ENCODE results near the gene ZNF705A. TPM values are rescaled to one million over a fixed set of nuclear protein-coding genes. Genes with fewer than 3 reads are reported as not detected.

Gene ZNF705A
- total RNA-seq, 1 experiment from 2014 or later = not detected

DNA sequence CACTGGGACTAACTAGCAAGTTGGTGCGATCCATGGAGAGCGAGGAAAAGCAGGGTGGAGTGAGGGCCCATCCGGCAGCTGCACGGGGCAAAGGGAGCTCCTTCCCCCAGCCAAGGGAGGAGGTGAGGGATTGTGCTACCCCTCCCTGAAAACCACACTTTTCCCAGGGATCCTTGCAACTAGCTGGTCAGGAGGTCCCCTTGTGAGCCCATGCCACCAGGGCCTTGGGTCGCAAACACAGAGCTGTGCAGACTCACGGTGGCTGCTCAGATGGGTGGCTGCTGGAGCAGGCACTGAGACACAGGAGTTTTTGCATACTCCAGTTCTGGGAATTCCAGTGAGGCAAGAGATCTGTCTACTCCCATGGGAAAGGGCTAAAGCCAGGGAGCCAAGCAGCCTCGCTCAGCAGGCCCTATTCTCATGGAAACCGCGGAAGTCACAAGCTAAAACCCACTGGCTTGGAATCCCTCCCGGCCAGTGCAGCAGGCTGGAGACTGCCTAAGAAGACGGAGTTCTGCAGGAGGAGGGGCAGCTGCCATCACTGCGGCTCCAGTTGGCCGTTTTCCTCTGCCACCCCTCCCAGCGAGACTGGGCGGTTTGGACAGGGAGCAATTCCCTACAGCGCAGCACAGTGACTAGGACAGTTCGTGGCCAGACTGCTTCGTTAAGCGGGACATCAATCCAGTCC, 10.9 kb upstream of the ZNF705A start:
- Histone ChIP-seq H4K20me1 (ENCODE audit: insufficient read depth) (no peaks in the 10 kb centered on the region), H3K9me2 (ENCODE audit: insufficient read depth) (no peaks in the 10 kb centered on the region), H3K4me2 (ENCODE audit: low read length) (no peak overlapping the region), H3K9me3 (ENCODE audit: control insufficient read depth in 1 of 2, insufficient read depth in 1 of 2, low read depth in 1 of 2, low read length in 2 of 2) (peaks cover 0 to 5% of the 10 kb centered on the region in 2 experiments; a peak in 1 of 4 replicates), H3K9ac (ENCODE audit: low read length) (no peak overlapping the region), H3K27ac (ENCODE audit: low read depth, low read length) (no peak overlapping the region), H2AFZ (ENCODE audit: low read depth, low read length, poor library complexity, severe bottlenecking) (no peak overlapping the region), H3K36me3 (ENCODE audit: control insufficient read depth in 1 of 2, insufficient read depth in 2 of 2, low read length in 2 of 2) (no peaks in the 10 kb centered on the region), H3K27me3 (ENCODE audit: insufficient read depth, low read length) (no peaks in the 10 kb centered on the region; the same call in 1 of the 2 replicates), H3K4me1 (ENCODE audit: control insufficient read depth in 1 of 2, insufficient read depth in 2 of 2, low read length in 2 of 2) (no peaks in the 10 kb centered on the region), H3K4me3 (replicated peaks in 1 of 2; ENCODE audit: low read depth in 1 of 2, low read length in 2 of 2) (no peak overlapping the region), H3K79me2 (ENCODE audit: insufficient read depth, low read length) (no peaks in the 10 kb centered on the region)
- RAD21 ChIA-PET (ENCODE audit: low non-redundant PET in 1 of 2, low total read pairs in 2 of 2, uncharacterized antibody in 2 of 2, unreplicated experiment in 2 of 2) = no interaction called here
- TF ChIP-seq JUND (IDR thresholded peaks at IDR 0.05) (no peak), EGR1 (IDR thresholded peaks at IDR 0.05; ENCODE audit: low read depth) (no peak), EZH2 (IDR thresholded peaks at IDR 0.05) (no peak), ELF1 (IDR thresholded peaks at IDR 0.05; ENCODE audit: borderline replicate concordance, low read depth) (no peak), MAX (IDR thresholded peaks at IDR 0.05) (no peak), SRF (IDR thresholded peaks at IDR 0.05; ENCODE audit: low read depth) (no peak), SIN3A (IDR thresholded peaks at IDR 0.05; ENCODE audit: low read depth) (no peak), ZNF274 (IDR thresholded peaks at IDR 0.05; ENCODE audit: low read depth, low read length) (no peak)
- DNase-seq (ENCODE audit: low read depth, low spot score) (no peak), ATAC-seq (no peak)
- intact Hi-C loops (cut with micrococcal nuclease) = no loop called here
- BruUV-seq (replicated peaks) = no TSS peak
- POLR2A ChIA-PET = no interaction called here
- CTCF ChIA-PET = no interaction called here

- Histone ChIP-seq H2AFZ (ENCODE audit: low read depth, low read length, poor library complexity, severe bottlenecking) (no peak overlapping the region), H3K4me1 (ENCODE audit: control insufficient read depth in 1 of 2, insufficient read depth in 2 of 2, low read length in 2 of 2) (no peaks in the 10 kb centered on the region), H4K20me1 (ENCODE audit: insufficient read depth) (no peaks in the 10 kb centered on the region), H3K4me2 (ENCODE audit: low read length) (no peak overlapping the region), H3K9me2 (ENCODE audit: insufficient read depth) (no peaks in the 10 kb centered on the region), H3K9ac (ENCODE audit: low read length) (no peak overlapping the region), H3K79me2 (ENCODE audit: insufficient read depth, low read length) (no peaks in the 10 kb centered on the region), H3K27me3 (ENCODE audit: insufficient read depth, low read length) (no peaks in the 10 kb centered on the region; the same call in 1 of the 2 replicates), H3K27ac (ENCODE audit: low read depth, low read length) (no peak overlapping the region), H3K4me3 (replicated peaks in 1 of 2; ENCODE audit: low read depth in 1 of 2, low read length in 2 of 2) (no peak overlapping the region), H3K36me3 (ENCODE audit: control insufficient read depth in 1 of 2, insufficient read depth in 2 of 2, low read length in 2 of 2) (no peaks in the 10 kb centered on the region), H3K9me3 (ENCODE audit: control insufficient read depth in 1 of 2, insufficient read depth in 1 of 2, low read depth in 1 of 2, low read length in 2 of 2) (peaks cover 0 to 5% of the 10 kb centered on the region in 2 experiments; a peak in 1 of 4 replicates)
- ATAC-seq (no peak), DNase-seq (ENCODE audit: low read depth, low spot score) (no peak)
- POLR2A ChIA-PET = no interaction called here
- intact Hi-C loops (cut with micrococcal nuclease) = no loop called here
- CTCF ChIA-PET = no interaction called here
- BruUV-seq (replicated peaks) = no TSS peak
- TF ChIP-seq, protein P1, sequence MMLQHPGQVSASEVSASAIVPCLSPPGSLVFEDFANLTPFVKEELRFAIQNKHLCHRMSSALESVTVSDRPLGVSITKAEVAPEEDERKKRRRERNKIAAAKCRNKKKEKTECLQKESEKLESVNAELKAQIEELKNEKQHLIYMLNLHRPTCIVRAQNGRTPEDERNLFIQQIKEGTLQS (IDR thresholded peaks at IDR 0.05) = no peak
- TF ChIP-seq EGR1 (IDR thresholded peaks at IDR 0.05; ENCODE audit: low read depth) = no peak
- TF ChIP-seq SIN3A (IDR thresholded peaks at IDR 0.05; ENCODE audit: low read depth) = no peak
- no peak for TF ChIP-seq ZFX (IDR thresholded peaks at IDR 0.05)
- TF ChIP-seq ELF1 (IDR thresholded peaks at IDR 0.05; ENCODE audit: borderline replicate concordance, low read depth) = no peak
- TF ChIP-seq POLR2AphosphoS5 (IDR thresholded peaks at IDR 0.05; ENCODE audit: low read depth, low read length) = no peak
- RAD21 ChIA-PET (ENCODE audit: low non-redundant PET in 1 of 2, low total read pairs in 2 of 2, uncharacterized antibody in 2 of 2, unreplicated experiment in 2 of 2) = no interaction called here
These were observed 10.4 kb upstream of the ZNF705A start for GRCh38 chr12:8146442-8146771.

All from HCT116 (cell line).